Measurements from ENCODE around the gene RIPK1.
"Not testable (repeated sequence)": the region's sequence is repeated elsewhere in the genome, so short reads cannot be mapped to it uniquely, and the experiment has no call there.

The RIPK1 gene

DNA sequence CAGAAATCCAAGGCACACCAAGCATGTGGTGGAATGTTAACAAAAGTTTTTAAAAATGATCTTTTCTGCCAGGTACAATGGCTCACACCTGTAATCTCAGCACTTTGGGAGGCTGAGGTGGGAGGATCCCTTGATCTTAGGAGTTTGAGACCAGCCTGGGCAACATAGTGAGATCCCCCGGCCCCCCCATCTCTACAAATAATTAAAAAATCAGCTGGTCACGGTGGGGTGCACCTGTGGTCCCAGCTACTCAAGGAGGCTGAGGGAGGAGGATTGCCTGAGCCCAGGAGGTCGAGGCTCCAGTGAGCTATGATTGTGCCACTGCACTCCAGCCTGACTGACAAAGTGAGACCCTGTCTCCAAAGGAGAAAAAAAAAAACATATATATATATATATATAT lies 8.0 kb downstream of the RIPK1 start:
- H3K4me3 ChIP-seq (replicated peaks; ENCODE audit: insufficient read depth, low read length) = no peak overlapping the region
- no peak overlapping the region for H3K27ac ChIP-seq (replicated peaks)
- no peak for DNase-seq (ENCODE audit: low read depth in 1 of 2, low spot score in 1 of 2)
- TF ChIP-seq, protein P1, sequence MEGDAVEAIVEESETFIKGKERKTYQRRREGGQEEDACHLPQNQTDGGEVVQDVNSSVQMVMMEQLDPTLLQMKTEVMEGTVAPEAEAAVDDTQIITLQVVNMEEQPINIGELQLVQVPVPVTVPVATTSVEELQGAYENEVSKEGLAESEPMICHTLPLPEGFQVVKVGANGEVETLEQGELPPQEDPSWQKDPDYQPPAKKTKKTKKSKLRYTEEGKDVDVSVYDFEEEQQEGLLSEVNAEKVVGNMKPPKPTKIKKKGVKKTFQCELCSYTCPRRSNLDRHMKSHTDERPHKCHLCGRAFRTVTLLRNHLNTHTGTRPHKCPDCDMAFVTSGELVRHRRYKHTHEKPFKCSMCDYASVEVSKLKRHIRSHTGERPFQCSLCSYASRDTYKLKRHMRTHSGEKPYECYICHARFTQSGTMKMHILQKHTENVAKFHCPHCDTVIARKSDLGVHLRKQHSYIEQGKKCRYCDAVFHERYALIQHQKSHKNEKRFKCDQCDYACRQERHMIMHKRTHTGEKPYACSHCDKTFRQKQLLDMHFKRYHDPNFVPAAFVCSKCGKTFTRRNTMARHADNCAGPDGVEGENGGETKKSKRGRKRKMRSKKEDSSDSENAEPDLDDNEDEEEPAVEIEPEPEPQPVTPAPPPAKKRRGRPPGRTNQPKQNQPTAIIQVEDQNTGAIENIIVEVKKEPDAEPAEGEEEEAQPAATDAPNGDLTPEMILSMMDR (IDR thresholded peaks at IDR 0.05; ENCODE audit: insufficient read depth, low read length) = no peak
- TF ChIP-seq SPI1 (IDR thresholded peaks at IDR 0.05; ENCODE audit: borderline replicate concordance, low read depth) (no peak), REST (IDR thresholded peaks at IDR 0.05; ENCODE audit: insufficient replicate concordance, low read depth) (no peak), POLR2AphosphoS5 (IDR thresholded peaks at IDR 0.05; ENCODE audit: low read depth) (no peak)
- no peaks in the 10 kb centered on the region for H3K27me3 ChIP-seq (ENCODE audit: insufficient read depth, poor library complexity, severe bottlenecking)

- Histone ChIP-seq H3K27ac (replicated peaks) (no peak overlapping the region), H3K27me3 (ENCODE audit: insufficient read depth, poor library complexity, severe bottlenecking) (no peaks in the 10 kb centered on the region), H3K4me3 (replicated peaks; ENCODE audit: insufficient read depth, low read length) (no peak overlapping the region)
- no peak for DNase-seq (ENCODE audit: low read depth in 1 of 2, low spot score in 1 of 2)
- TF ChIP-seq POLR2AphosphoS5 (IDR thresholded peaks at IDR 0.05; ENCODE audit: low read depth) (no peak), GABPA (IDR thresholded peaks at IDR 0.05; ENCODE audit: low read depth) (no peak), SPI1 (IDR thresholded peaks at IDR 0.05; ENCODE audit: borderline replicate concordance, low read depth) (no peak), REST (IDR thresholded peaks at IDR 0.05; ENCODE audit: insufficient replicate concordance, low read depth) (no peak)
- TF ChIP-seq, protein P1 (IDR thresholded peaks at IDR 0.05; ENCODE audit: insufficient read depth, low read length) = no peak
These were observed 9.1 kb downstream of the RIPK1 start for GRCh38 chr6:3077430-3077829.

DNA sequence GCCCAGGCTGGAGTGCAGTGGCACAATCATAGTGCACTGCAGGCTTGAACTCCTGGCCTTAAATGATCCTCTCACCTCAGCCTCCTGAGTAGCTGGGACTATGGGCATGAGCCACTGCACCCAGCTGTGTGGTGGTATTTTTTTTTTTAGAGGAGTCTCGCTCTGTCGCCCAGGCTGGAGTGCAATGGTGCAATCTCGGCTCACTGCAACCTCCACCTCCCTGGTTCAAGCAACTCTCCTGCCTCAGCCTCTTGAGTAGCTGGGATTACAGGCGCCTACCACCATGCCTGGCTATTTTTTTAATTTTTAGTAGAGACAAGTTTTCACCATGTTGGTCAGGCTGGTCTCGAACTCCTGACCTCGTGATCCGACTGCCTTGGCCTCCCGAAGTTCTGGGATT lies 10.7 kb downstream of the RIPK1 start:
- DNase-seq (ENCODE audit: low read depth in 1 of 2, low spot score in 1 of 2) = not testable (repeated sequence)

GRCh38 chr6:3079682-3080081 lies 11.4 kb downstream of the RIPK1 start:
- Histone ChIP-seq H3K27me3 (ENCODE audit: insufficient read depth, poor library complexity, severe bottlenecking) (no peaks in the 10 kb centered on the region), H3K27ac (replicated peaks) (no peak overlapping the region), H3K4me3 (replicated peaks; ENCODE audit: insufficient read depth, low read length) (no peak overlapping the region)
- TF ChIP-seq, protein P1 (IDR thresholded peaks at IDR 0.05; ENCODE audit: insufficient read depth, low read length) = no peak
- TF ChIP-seq POLR2AphosphoS5 (IDR thresholded peaks at IDR 0.05; ENCODE audit: low read depth) = no peak
- TF ChIP-seq SPI1 (IDR thresholded peaks at IDR 0.05; ENCODE audit: borderline replicate concordance, low read depth) = no peak
- no peak for TF ChIP-seq GABPA (IDR thresholded peaks at IDR 0.05; ENCODE audit: low read depth)
- DNase-seq (ENCODE audit: low read depth in 1 of 2, low spot score in 1 of 2) = no peak

More for the DNA sequence above, 10.7 kb downstream of the RIPK1 start:
- not testable (repeated sequence) for H3K27ac ChIP-seq (replicated peaks); H3K27me3 ChIP-seq (ENCODE audit: insufficient read depth, poor library complexity, severe bottlenecking); H3K4me3 ChIP-seq (replicated peaks; ENCODE audit: insufficient read depth, low read length)
